ENCODE results near the gene C1orf185. TPM values are rescaled to one million over a fixed set of nuclear protein-coding genes. Genes with fewer than 3 reads are reported as not detected.

The C1orf185 gene
- total and polyA plus RNA-seq, 2 of the 4 experiments (the other 2 are of a cell fraction): not detected

DNA sequence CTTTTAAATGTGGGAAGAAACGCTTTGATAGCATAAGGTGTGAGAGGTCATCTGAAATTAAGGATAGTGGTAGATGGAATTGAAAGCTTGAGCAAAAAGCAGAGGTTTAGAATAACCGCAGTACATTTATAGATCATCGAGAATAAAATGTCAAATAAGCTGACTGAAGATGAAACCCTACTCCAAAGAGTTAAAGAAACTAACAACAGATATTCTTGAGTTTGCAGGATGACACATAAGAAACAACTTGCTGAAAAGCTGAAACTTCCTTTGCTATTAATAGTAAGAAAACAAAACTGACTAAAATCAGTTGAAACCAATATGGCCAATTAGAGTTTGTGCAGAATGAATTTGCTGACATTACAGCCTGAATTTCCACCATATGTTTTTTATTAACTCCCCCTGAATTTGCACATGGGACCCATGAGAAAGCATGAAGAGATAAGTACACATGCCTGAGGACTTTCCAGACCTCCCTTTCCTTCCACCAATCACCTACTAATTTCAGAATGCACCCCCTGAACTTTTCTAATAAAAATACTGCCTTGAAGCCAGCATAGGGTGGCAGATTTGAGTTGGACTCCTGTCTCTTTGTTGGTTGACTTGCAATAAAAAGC is 1.7 kb upstream of the C1orf185 start:
- Histone ChIP-seq H3K14ac (replicated peaks; ENCODE audit: low read depth, low read length) (no peak overlapping the region), H3K23ac (ENCODE audit: low read depth, low read length) (no peak overlapping the region), H3K36me3 (ENCODE audit: control insufficient read depth, insufficient read depth, low read length) (no peaks in the 10 kb centered on the region), H2AK9ac (replicated peaks; ENCODE audit: low read depth, low read length, poor library complexity) (no peak overlapping the region), H2AFZ (replicated peaks; ENCODE audit: low read length, poor library complexity) (no peak overlapping the region), H2AK5ac (ENCODE audit: low read depth, low read length) (no peak overlapping the region), H3K9ac (ENCODE audit: low read depth, low read length) (no peak overlapping the region), H3K27me3 (ENCODE audit: control insufficient read depth, insufficient read depth, low read length) (no peaks in the 10 kb centered on the region), H3K9me3 (ENCODE audit: control insufficient read depth, insufficient read depth, low read length) (no peaks in the 10 kb centered on the region), H3K9me1 (ENCODE audit: insufficient read depth, low read length) (no peaks in the 10 kb centered on the region), H4K91ac (ENCODE audit: insufficient read depth, low read depth, low read length) (no peak overlapping the region), H4K8ac (ENCODE audit: low read depth in 2 of 2, low read length in 2 of 2) (no peak overlapping the region), H2BK5ac (ENCODE audit: low read depth, low read length, poor library complexity, severe bottlenecking) (no peak overlapping the region), H3K79me1 (ENCODE audit: low read depth in 1 of 2, low read length in 2 of 2) (no peaks in the 10 kb centered on the region), H3K18ac (ENCODE audit: low read depth, low read length) (no peak overlapping the region), H3K56ac (ENCODE audit: extremely low read depth, insufficient read depth, low read length) (no peak overlapping the region), H4K5ac (ENCODE audit: low read depth, low read length) (no peak overlapping the region), H2BK120ac (ENCODE audit: low read depth, low read length) (no peak overlapping the region), H2BK15ac (ENCODE audit: low read depth, low read length) (no peak overlapping the region), H4K20me1 (ENCODE audit: insufficient read depth, low read length) (no peaks in the 10 kb centered on the region), H3K4me2 (ENCODE audit: low read depth, low read length) (no peak overlapping the region), H3K4ac (ENCODE audit: low read depth, low read length) (no peak overlapping the region), H3K4me1 (ENCODE audit: control insufficient read depth, insufficient read depth, low read length) (no peaks in the 10 kb centered on the region), H3K4me3 (ENCODE audit: insufficient read depth, low read depth, low read length) (no peak overlapping the region), H3K27ac (ENCODE audit: insufficient read depth, low read length) (no peak overlapping the region), H2BK20ac (ENCODE audit: low read depth, low read length) (no peak overlapping the region)
- DNase-seq (no peak), ATAC-seq (ENCODE audit: low read depth) (no peak)
- dilution Hi-C loops (cut with HindIII; ENCODE audit: low sequenced_read_pairs, unreplicated experiment): no loop called here
- intact Hi-C loops (cut with micrococcal nuclease): no loop called here
- no CpG with 5 or more reads among the region's 3 CpGs for WGBS, 2 experiments (ENCODE audit: extremely low coverage in 2 of 2, insufficient read length in 1 of 2)
- TF ChIP-seq RFX5 (IDR thresholded peaks at IDR 0.05; ENCODE audit: low read depth, low read length) (no peak), USF2 (IDR thresholded peaks at IDR 0.05; ENCODE audit: low read depth, low read length) (no peak), FOS (IDR thresholded peaks at IDR 0.05; ENCODE audit: low read depth, low read length) (no peak), MAZ (IDR thresholded peaks at IDR 0.05; ENCODE audit: borderline replicate concordance, low read depth, low read length) (no peak), ELK1 (IDR thresholded peaks at IDR 0.05; ENCODE audit: borderline replicate concordance, low read depth, low read length) (no peak), CHD1 (IDR thresholded peaks at IDR 0.05; ENCODE audit: low read depth, low read length) (no peak), MAFK (IDR thresholded peaks at IDR 0.05; ENCODE audit: low read depth, low read length) (no peak), BHLHE40 (IDR thresholded peaks at IDR 0.05; ENCODE audit: low read depth, low read length) (no peak), POLR2A (IDR thresholded peaks at IDR 0.05; ENCODE audit: low read depth, low read length) (no peak), SMC3 (IDR thresholded peaks at IDR 0.05; ENCODE audit: low read depth, low read length) (no peak), NFE2L2 (IDR thresholded peaks at IDR 0.05; ENCODE audit: low read depth, low read length) (no peak), RAD21 (IDR thresholded peaks at IDR 0.05; ENCODE audit: low read length) (no peak), MXI1 (IDR thresholded peaks at IDR 0.05; ENCODE audit: borderline replicate concordance, low read depth, low read length) (no peak), RCOR1 (IDR thresholded peaks at IDR 0.05; ENCODE audit: insufficient replicate concordance, low read length) (no peak), CEBPB (IDR thresholded peaks at IDR 0.05; ENCODE audit: low read depth, low read length) (no peak)
- TF ChIP-seq, protein P1, sequence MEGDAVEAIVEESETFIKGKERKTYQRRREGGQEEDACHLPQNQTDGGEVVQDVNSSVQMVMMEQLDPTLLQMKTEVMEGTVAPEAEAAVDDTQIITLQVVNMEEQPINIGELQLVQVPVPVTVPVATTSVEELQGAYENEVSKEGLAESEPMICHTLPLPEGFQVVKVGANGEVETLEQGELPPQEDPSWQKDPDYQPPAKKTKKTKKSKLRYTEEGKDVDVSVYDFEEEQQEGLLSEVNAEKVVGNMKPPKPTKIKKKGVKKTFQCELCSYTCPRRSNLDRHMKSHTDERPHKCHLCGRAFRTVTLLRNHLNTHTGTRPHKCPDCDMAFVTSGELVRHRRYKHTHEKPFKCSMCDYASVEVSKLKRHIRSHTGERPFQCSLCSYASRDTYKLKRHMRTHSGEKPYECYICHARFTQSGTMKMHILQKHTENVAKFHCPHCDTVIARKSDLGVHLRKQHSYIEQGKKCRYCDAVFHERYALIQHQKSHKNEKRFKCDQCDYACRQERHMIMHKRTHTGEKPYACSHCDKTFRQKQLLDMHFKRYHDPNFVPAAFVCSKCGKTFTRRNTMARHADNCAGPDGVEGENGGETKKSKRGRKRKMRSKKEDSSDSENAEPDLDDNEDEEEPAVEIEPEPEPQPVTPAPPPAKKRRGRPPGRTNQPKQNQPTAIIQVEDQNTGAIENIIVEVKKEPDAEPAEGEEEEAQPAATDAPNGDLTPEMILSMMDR (conservative IDR thresholded peaks at IDR 0.05; ENCODE audit: low read depth, low read length): no peak
- ChIA-PET POLR2A (ENCODE audit: unreplicated experiment) (no interaction called here), CTCF (no interaction called here)
- BruUV-seq (replicated peaks): no TSS peak
- in situ Hi-C loops (cut with MboI; ENCODE audit: low sequenced_read_pairs): no loop called here
